HG03571 (cell line): ENCODE measurements around the gene ACTR10.
"Not testable (repeated sequence)": the region's sequence is repeated elsewhere in the genome, so short reads cannot be mapped to it uniquely, and the experiment has no call there.

Experiments used
- ATAC-seq: cut with Tn5 transposase; IDR thresholded peaks from one replicate; pipeline ENCODE4 v1.9.1; 2021; ENCODE audit not compliant: unreplicated experiment

ACTR10 gene

DNA sequence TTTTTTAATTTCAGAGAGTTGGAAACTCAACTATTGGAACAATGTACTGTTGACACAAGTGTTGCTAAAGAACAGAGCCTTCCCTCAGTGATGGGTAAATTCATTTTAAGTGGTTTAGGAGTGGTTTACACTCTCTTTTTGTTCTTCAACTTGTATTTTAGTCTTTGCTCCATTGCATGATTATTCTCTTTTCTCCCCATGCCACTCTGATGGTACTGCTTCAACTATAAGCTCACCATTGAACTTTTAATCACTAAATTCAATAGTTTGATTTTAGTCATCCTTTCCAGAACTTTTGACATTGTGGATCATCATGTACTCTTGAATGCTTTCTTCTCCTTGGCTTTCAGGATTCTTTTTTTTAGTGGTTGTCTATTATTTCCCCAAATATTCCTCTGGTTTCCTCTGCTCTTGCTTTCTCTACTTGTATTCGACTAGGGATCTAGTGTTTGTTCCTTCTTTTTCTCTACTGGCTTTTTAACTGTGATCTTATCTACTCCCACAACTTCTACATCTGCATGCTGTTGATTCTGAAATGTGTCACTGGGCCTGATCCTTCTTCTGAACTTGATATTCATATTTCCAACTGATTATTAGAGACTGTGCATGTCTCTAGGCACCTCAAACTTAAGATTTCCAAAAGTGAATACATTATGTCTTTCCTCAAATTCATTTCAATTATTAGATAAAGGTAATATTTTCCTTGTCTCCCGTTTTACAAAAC is 15.4 kb downstream of the ACTR10 start:
- no peak for ATAC-seq

DNA sequence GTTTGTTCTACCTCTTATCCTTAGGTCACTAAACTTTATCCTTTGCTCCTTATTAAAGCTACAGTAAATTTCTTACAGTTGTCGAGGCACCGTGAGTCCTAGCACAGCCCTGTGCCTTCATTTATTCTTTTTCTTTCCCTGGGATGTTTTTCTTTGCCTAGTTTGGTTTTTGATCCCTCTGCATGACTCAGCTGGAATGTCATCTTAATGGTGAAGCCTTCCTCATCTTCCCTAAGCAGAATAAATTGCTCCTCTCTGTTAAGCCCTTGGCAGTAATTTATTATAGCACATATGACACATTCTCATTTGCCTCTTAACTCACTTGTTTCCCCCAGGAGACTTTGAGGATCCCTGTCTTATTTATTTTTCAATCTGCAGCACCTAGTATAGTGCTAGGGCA is 16.6 kb downstream of the ACTR10 start:
- no peak for ATAC-seq

DNA sequence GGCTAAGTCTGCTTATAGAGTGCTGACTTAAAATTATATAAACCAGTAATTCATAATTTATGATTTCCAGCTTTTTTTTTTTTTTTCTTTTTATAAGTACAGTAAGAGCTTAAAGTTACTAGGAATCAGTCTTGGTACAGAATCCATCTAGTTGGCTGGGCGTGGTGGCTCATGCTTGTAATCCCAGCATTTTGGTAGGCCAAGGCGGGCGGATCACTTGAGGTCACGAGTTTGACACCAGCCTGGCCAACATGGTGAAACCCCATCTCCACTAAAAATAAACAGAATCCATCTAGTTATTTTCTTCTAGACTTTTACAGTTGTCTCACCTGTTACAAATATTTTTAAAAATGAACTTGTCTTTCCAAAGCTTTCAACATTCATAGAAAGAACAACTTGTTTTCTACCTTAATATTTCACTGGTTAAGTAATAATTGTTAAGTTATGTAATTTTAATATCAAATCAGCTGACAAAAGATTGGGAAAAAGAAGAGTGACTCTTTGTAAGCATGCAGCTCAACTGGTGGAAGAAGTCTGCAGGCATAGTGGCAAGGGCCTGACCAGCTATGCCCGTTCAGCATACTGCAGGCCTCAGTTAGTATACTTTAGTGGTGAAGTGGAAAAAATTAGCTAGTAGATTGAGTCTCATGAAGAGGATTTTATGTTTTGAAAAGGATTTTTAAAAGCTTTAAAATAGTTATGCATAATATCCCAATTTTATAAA is 27.3 kb downstream of the ACTR10 start:
- no peak for ATAC-seq

DNA sequence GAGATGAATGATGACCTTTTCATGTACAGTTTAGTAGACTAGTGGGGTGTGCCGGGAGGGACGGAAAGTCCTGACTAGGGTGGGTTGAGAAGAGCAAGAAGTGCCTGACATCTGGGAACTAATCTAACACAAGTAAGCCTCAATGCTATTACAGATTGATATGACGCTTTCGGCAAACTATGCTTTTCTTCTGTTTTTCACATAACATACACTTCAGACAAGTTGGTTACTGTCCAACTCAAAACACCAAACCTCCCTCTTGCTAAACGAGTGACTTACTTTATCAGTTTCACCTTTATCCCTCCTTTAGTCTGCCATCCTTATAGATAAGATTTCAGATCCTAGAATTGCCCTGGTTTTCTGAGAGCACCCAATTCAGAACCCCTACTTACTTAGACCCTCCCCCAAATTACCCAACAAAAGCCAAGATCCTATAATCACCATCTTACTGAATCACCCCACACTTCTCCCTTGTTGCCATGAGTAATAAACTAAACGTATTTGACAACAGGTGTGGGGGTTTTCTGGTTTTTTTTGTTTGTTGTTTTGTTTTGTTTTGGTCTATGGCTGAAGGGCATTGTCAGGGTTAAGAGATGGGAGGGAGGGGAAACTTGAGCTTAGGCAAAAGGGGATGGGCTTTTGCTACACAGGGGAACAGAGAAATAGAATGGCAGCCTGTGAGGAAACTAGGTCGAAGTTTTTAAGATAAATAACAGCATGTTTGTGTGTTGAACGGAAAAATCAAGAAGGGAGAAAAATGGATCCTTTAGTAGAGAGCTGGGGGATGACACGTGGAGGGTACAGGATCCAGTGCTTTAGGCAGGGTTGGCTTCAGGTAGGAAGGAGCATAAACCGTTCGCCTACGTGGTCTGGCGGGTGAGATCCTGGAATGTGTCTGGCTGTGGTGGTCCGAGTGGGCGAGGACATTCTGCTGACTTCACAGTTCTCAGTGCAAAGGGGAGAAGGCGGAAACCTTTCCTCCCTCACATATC is 38.6 kb downstream of the ACTR10 start:
- ATAC-seq = no peak

DNA sequence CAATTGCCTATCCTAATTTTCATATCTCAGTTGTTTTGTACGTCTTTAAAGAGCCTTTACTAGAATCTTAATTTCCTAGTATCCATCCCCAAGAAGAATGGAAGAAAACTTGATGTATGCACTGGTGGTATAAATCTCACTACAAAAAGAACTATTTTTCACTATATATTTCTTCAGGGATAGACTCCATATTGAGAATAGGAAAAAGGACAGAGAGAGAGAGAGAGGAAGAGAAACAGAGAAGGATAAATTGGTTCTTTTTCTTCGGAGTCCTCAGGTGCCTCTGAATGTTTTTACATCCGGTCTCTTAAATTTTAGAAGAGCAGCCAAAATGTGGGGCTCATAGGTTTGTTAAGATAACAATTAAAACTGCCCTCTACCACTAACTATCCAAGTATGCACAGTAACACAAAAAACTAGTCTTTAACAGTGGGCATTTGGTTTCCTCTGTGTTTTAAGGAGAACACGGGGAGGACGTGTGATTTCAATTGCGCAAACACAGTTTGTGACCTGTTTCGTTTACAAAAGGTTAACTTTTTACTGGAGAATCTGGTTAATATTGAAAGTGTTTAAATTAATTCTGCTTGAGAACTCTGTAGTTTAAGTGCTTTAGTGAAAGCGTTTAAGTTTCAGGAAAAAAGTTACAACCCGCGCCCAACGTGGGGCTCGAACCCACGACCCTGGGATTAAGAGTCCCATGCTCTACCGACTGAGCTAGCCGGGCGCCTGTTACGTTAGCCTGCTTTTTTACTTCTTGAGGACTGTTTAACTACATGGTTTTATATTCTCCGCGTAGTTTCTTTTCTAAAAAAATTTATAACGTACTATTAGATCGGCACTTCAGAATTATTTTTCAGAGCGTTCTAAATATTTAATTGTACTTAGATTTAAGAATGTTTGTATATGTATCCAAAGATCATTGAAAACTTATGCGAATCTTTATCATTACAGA is 39.6 kb downstream of the ACTR10 start:
- ATAC-seq = no peak

DNA sequence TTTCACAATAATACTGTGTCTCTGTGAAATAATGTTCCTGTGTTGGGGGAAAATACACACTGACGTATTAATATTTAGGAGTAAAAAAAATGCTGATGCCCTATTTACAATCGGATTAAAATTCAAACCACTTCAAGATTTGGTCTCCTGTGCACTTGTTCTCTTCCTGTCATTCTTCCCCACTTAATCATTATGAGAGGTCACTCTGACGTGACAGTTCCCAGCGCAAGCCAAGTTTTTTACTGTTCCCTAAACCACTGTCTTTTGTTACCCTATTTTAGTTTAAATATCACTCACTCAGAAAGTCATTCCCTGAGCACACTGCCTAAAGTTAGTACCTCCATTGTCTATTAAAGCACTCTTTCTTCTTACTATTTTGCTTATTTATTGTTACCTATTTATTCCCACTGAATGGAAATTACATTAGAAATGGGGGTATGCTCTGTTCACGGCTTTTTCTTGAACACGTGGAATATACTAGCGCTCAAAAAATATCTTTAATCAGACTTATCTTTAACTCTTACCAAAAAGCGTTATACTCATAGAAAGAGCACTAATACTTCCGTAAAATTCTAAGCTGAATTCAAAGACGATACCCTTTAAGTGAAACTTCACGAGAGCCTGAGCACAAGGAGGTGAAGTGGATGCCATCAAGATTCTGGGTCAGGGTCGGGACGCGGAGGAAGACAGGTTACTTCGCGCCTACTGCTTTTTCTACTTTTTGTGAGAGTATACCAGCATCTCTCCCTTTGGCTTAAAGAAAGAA is 44.0 kb downstream of the ACTR10 start:
- ATAC-seq = peak; percentile 38

DNA sequence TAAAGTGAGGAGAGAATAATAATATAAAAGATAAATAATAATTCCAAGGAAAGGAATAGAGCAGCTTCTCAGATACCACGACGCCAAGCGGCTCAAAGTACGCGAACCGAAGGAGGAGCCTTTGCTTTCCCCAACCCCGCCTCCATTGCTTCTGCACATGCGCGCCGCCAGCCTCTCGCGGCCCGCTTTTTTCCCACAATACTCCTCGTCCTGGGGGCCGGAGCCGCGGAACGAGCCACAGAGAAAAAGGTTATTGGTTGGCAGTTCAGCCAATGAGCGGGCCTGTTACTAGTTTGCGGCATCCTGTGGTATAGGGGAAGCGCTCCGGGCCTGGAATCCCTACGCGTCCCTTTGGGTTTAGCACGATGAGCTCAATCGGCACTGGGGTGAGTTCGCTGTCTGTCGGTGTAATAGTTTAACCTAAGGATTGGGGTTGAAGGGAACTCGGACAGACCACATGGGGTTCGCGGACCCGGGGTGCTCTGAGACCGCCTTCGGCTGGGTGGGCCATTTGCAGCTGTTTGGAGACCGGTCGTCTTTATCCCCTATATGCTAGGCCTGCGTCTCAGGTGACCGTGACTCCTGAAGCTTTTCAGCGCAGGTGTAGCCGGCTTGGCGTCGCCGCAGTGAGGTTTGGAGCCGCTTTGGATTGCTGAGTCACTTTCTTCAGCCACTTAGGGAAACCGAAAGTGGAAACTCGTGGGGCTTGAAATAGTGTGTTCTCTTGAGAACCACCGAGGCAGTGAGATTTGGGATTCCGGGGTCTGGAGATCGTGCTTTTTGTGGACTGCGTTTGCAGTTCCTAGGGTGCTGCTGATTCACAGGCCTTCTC is 44.8 kb downstream of the ACTR10 start, which contains the start of gene PSMA3:
TSS of gene PSMA3 (plus strand) at position 288 of the 832 bp plus-strand sequence. CDS start at position 366, 78 bp downstream.
- ATAC-seq = peak; percentile 89

DNA sequence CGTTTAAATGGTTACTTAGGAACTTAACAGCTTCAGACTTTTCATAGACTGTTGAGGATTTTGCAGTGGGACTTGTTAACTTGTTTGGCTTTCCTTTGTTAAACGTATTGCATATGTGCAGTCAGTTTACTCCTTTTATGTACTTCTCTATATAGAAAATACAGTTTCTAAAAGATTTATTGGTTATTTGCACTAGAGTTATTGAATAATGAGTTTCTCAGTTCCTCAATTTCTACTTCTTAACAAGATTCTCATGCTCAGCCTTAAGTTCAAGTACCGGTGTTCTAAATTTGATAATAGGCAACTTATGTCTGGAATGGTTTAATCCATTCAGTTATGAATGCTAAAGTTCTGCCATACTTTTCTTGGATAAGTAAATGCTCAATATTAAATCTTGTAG is 45.6 kb downstream of the ACTR10 start:
- no peak for ATAC-seq

DNA sequence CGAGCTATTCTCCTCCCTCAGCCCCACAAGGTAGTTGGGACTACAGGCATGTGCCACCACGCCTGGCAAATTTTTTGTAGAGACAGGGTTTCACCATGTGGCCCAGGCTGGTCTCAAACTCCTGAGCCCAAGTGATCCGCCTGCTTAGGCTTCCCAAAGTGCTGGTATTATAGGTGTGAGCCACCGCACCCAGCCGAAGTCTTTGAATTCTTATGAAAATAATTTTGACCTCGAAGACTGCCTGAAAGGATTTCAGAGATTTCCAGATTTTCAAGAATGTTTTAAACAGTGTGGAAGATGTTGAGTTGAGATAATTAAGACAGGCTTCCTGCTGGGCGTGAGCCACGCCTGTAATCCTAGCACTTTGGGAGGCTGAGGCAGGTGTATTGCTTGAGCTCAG is 49.7 kb downstream of the ACTR10 start:
- no peak for ATAC-seq

DNA sequence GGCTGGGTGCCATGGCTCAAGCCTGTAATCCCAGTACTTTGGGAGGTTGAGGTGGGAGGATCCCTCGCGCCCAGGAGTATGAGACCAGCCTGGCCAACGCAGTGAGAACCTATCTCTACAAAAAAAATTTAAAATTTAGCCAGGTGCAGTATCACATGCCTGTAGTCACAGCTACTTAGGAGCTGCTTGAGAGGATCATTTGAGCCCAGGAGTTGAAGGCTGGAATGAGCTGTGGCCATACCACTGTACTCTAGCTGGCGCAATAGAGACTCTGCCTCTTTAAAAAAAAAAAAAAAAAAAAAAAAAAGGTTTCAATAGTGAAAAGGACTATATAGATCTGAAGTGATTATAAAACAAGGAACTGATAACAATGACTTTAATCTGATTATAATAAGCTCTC is 58.2 kb downstream of the ACTR10 start:
- no peak for ATAC-seq

DNA sequence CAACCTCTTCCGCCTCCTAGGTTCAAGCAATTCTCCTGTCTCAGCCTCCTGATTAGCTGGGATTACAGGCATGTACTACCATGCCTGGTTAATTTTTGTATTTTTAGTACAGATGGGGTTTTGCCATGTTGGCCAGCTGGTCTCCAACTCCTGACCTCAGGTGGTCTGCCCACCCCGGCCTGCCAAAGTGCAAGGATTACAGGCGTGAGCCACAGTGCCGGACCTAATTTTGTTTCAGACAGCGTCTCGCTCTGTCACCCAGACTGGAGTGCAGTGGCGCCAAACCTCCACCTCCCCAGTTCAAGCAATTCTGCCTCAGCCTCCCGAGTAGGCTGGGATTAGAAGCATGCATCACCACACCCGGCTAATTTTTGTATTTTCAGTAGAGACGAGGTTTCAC is 62.1 kb downstream of the ACTR10 start:
- ATAC-seq = not testable (repeated sequence)

DNA sequence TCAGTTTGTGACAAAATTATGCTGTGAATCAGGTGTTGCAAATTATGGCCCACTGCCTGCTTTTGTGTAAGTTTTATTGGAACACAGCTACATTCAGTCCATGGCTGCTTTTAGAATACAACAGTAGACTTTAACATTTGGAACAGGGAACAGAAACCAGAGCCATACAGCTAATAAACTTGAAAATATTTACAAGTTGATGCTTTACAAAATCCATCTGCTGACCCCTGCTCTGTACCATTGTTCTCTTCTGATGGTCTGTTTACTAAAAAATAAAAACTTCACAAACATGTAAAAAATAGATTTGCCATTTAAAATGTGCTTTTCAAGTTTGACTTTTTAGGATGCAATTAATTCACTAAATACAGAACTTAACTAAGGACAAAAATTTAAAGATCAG is 65.5 kb downstream of the ACTR10 start:
- no peak for ATAC-seq

DNA sequence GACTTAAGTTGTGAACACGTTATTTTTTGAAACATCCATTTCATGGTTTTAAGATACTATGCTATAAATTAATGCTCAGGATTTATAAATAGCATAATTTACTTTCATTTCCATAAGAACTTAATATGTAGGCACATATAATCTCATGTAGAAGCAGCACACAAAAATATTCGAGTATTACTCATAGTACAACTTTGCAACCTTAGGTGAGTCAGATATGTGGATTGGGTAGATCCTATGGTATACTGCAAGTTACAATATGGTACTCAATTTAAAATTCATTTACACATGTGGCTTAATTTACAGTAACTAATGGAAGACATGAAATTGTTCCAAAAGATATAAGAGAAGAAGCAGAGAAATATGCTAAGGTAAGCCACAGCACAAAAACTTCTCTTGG is 70.7 kb downstream of the ACTR10 start:
- ATAC-seq = no peak

DNA sequence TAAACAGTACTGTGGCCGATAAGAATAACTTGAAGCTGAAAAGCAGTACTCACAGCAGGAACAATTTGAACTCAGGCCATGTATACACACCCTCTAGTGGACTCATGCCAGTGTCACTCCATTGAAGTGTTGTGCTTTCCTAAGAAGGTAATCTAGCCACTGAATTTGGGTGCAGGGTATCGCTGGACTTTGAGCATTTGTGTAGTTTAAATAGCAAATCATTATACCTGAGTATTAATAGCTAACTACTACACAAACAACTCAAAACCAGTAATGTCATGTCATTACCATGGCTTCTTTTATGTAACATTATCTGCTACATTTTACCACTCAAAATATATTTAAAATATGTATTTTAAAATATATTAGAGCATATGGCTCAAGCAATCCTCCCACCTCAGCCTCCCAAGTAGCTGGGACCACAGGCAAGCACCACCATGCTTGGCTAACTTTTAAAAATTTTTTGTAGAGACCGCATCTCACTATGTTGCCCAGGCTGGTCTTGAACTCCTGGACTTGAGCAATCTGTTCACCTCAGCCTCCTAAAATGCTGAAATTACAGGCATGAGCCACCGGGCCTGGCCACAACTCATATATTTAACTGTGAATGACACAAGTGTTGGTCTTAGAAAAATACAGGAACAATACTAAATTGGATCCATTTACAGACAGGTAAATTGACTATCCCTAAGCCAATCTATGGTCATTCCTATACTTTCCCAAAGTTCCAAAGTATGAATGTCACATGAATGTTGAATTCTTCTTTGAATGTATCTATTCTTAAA is 72.8 kb downstream of the ACTR10 start:
- no peak for ATAC-seq

DNA sequence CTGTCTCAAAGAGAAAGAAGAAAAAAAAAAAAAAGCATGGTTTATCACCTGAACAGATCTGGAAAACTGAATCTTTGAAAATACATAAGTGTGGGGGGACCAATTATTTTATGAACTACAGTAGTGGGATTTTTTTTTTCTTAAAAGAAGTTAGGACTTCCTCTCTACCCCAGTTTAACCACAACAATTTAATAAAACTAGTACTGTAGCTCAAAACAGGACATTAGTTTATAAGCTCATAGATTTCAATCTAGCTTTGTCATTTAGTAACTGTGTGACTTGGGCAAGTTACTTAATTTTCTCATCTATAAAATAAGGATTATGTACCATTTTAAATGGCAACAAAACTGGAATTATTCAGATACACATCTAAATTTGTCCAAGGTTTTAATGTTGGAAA is 74.9 kb downstream of the ACTR10 start:
- ATAC-seq = no peak

DNA sequence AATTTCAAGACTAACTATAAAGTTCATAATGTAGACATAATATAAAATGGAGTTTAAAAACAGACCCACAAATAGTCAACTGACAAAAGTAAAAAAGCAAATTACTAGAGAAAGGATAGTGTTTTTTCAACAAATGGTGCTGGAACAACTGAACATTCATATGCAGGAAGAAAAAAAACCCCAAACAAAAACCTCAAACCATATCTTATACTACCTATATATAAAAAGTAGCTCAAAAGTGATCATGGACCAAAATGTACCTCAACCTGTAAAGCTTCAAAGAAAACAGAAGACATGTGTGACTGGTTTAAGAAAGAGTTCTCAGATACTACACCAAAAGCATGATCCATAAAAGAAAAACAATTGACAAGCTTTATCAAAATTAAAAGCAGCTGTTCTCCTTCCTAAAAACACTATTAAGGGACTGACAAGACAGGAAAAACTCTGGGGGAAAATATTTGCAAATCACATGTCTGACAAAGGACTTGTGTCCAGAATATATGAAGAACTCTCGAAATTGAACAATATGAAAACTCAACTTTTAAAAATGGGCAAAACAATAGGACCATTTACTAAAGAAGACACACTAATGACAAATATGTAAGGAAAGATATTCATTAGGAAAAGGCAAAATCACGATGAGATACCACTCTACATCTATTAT is 75.7 kb downstream of the ACTR10 start:
- ATAC-seq = no peak

DNA sequence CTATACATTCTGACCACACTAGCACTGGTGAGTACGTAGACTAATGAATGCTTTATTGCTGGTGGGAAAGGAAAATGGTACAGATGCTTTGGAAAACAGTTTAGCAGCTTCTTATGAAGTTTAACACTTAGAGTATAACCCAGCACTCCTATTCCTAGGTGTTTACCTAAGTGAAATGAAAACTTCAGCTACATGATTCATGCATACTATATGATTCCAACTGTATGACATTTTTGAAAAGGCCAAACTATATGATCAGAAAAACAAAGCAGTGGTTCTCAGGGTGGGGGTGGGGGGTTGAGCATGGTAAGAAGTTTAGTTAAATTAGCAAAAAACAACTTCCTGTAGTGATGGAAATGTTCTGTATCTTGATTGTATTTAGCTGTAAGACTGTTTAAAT is 76.3 kb downstream of the ACTR10 start:
- ATAC-seq = no peak
